Left renal pelvis (tissue), 4 donors: ENCODE data around the gene ATG16L1. TPM values are rescaled to one million over a fixed set of nuclear protein-coding genes. Genes with fewer than 3 reads are reported as not detected.
"Not testable (repeated sequence)": the region's sequence is repeated elsewhere in the genome, so short reads cannot be mapped to it uniquely, and the experiment has no call there.

Source experiments
- DNase-seq, 4 donors: peaks; one replicate each; pipeline ENCODE4 v3.0.0-alpha.2; 2013; ENCODE audit warnings: low read depth in 4 of 4, low spot score in 3 of 4
- polyA plus RNA-seq, 4 donors: library from polyadenylated mRNA; unstranded; fragments of 120-200 nt; gene quantifications; one replicate each; pipeline ENCODE4 v1.2.1, GENCODE V29; 2013; ENCODE audit not compliant: insufficient read length in 4 of 4

Gene ATG16L1
- polyA plus RNA-seq, 4 donors, result 17.0 to 25.5 (median 23.1) TPM

- no peak for DNase-seq
Observed at GRCh38 chr2:233328922-233329321, 77.4 kb downstream of the ATG16L1 start.

- DNase-seq, result no peak
Observed at GRCh38 chr2:233329489-233330135, 78.1 kb downstream of the ATG16L1 start.

- DNase-seq, result no peak
Observed at GRCh38 chr2:233331536-233331935, 80.1 kb downstream of the ATG16L1 start.

GRCh38 chr2:233332125-233332524 lies 80.7 kb downstream of the ATG16L1 start:
- no peak for DNase-seq

- DNase-seq, result no peak
Observed at GRCh38 chr2:233334915-233335314, 83.4 kb downstream of the ATG16L1 start.

- DNase-seq, result not testable (repeated sequence)
Observed at GRCh38 chr2:233336091-233336490, 84.6 kb downstream of the ATG16L1 start.

- no peak for DNase-seq
Observed at GRCh38 chr2:233336541-233336940, 85.1 kb downstream of the ATG16L1 start.

- no peak for DNase-seq
Observed at GRCh38 chr2:233338046-233338445, 86.6 kb downstream of the ATG16L1 start.

GRCh38 chr2:233338812-233339368 lies 87.4 kb downstream of the ATG16L1 start:
- no peak for DNase-seq

GRCh38 chr2:233339427-233339826 lies 88.0 kb downstream of the ATG16L1 start:
- DNase-seq, result no peak

GRCh38 chr2:233341296-233341695 lies 89.8 kb downstream of the ATG16L1 start:
- DNase-seq, result no peak

- no peak for DNase-seq
Observed at GRCh38 chr2:233342301-233342700, 90.8 kb downstream of the ATG16L1 start.

- DNase-seq, result no peak
Observed at GRCh38 chr2:233343171-233343705, 91.8 kb downstream of the ATG16L1 start.

Other genes with a start within 250 kb of the ATG16L1 start
- gene NGEF, start 238.4 kb upstream of the ATG16L1 start, polyA plus RNA-seq, result 1 to 10 TPM; 2.3 to 7.2 (median 3.5) TPM
- not detected for gene NEU2, start 219.0 kb upstream of the ATG16L1 start, polyA plus RNA-seq
- 1 to 10 TPM; 6.0 to 7.8 (median 7.0) TPM for gene INPP5D, start 191.3 kb upstream of the ATG16L1 start, polyA plus RNA-seq
- under 1 TPM; 0.06 to 0.14 (median 0.10) TPM for gene SAG, start 56.1 kb downstream of the ATG16L1 start, polyA plus RNA-seq
- gene DGKD, start 102.8 kb downstream of the ATG16L1 start, polyA plus RNA-seq, result 10 to 100 TPM; 23.2 to 30.8 (median 24.4) TPM